ENCODE data around the gene CLN5.
A peak's percentile ranks its signal among the peaks of the same experiment; 100 is the strongest.

Gene CLN5

GRCh38 chr13:77026255-77026860 lies 34.5 kb downstream of the CLN5 start:
- Histone ChIP-seq H3K9me3 (ENCODE audit: low read length) (no peaks in the 10 kb centered on the region), H3K4me1 (ENCODE audit: insufficient read depth, low read length) (peaks cover 55% of the 10 kb centered on the region), H3K27me3 (ENCODE audit: control insufficient read depth in 1 of 2, insufficient read depth in 2 of 2, low read length in 2 of 2) (no peaks in the 10 kb centered on the region), H3K36me3 (ENCODE audit: insufficient read depth, low read length) (no peaks in the 10 kb centered on the region), H3K4me3 (ENCODE audit: low read depth in 1 of 2, low read length in 2 of 2) (peak overlapping the region; percentile 88 to 98), H3K9ac (ENCODE audit: low read length) (peak overlapping the region; percentile 74), H3K27ac (ENCODE audit: low read depth, low read length) (peak overlapping the region; percentile 95)

- no peaks in the 10 kb centered on the region for H3K36me3 ChIP-seq (ENCODE audit: insufficient read depth, low read length)
- H3K4me3 ChIP-seq (ENCODE audit: low read depth in 1 of 2, low read length in 2 of 2), result peak within 1 kb of the TSS; percentile 88 to 98
- H3K27me3 ChIP-seq (ENCODE audit: control insufficient read depth in 1 of 2, insufficient read depth in 2 of 2, low read length in 2 of 2), result no peaks in the 10 kb centered on the region
- peak within 1 kb of the TSS; percentile 95 for H3K27ac ChIP-seq (ENCODE audit: low read depth, low read length)
- H3K4me1 ChIP-seq (ENCODE audit: insufficient read depth, low read length), result peaks cover 48% of the 10 kb centered on the region
- no peaks in the 10 kb centered on the region for H3K9me3 ChIP-seq (ENCODE audit: low read length)
- H3K9ac ChIP-seq (ENCODE audit: low read length), result peak within 1 kb of the TSS; percentile 77
These were observed 35.2 kb downstream of the CLN5 start, which contains the start of gene FBXL3 for GRCh38 chr13:77026861-77027621. Gene FBXL3, minus strand, starts transcription at chr13:77027159. Its CDS starts 5,299 bp downstream, at chr13:77021860.

GRCh38 chr13:77028202-77028601 lies 36.3 kb downstream of the CLN5 start:
- Histone ChIP-seq H3K27me3 (ENCODE audit: control insufficient read depth in 1 of 2, insufficient read depth in 2 of 2, low read length in 2 of 2) (no peaks in the 10 kb centered on the region), H3K27ac (ENCODE audit: low read depth, low read length) (no peak overlapping the region), H3K4me1 (ENCODE audit: insufficient read depth, low read length) (peaks cover 37% of the 10 kb centered on the region), H3K36me3 (ENCODE audit: insufficient read depth, low read length) (no peaks in the 10 kb centered on the region), H3K9ac (ENCODE audit: low read length) (no peak overlapping the region), H3K4me3 (ENCODE audit: low read depth in 1 of 2, low read length in 2 of 2) (no peak overlapping the region), H3K9me3 (ENCODE audit: low read length) (no peaks in the 10 kb centered on the region)

GRCh38 chr13:77029436-77029835 lies 37.6 kb downstream of the CLN5 start:
- H3K27me3 ChIP-seq (ENCODE audit: control insufficient read depth in 1 of 2, insufficient read depth in 2 of 2, low read length in 2 of 2), result no peaks in the 10 kb centered on the region

GRCh38 chr13:77031656-77032243 lies 39.9 kb downstream of the CLN5 start:
- peaks cover 11% of the 10 kb centered on the region for H3K4me1 ChIP-seq (ENCODE audit: insufficient read depth, low read length)

More at GRCh38 chr13:77029436-77029835, 37.6 kb downstream of the CLN5 start:
- Histone ChIP-seq H3K9me3 (ENCODE audit: low read length) (no peaks in the 10 kb centered on the region), H3K4me1 (ENCODE audit: insufficient read depth, low read length) (peaks cover 25% of the 10 kb centered on the region), H3K4me3 (ENCODE audit: low read depth in 1 of 2, low read length in 2 of 2) (no peak overlapping the region), H3K27ac (ENCODE audit: low read depth, low read length) (no peak overlapping the region), H3K9ac (ENCODE audit: low read length) (no peak overlapping the region), H3K36me3 (ENCODE audit: insufficient read depth, low read length) (no peaks in the 10 kb centered on the region)

GRCh38 chr13:77033717-77034302 lies 41.9 kb downstream of the CLN5 start:
- H3K27me3 ChIP-seq (ENCODE audit: control insufficient read depth in 1 of 2, insufficient read depth in 2 of 2, low read length in 2 of 2), result no peaks in the 10 kb centered on the region
- no peak overlapping the region for H3K9ac ChIP-seq (ENCODE audit: low read length)
- no peak overlapping the region for H3K27ac ChIP-seq (ENCODE audit: low read depth, low read length)
- H3K4me1 ChIP-seq (ENCODE audit: insufficient read depth, low read length), result no peaks in the 10 kb centered on the region
- H3K4me3 ChIP-seq (ENCODE audit: low read depth in 1 of 2, low read length in 2 of 2), result no peak overlapping the region
- H3K36me3 ChIP-seq (ENCODE audit: insufficient read depth, low read length), result no peaks in the 10 kb centered on the region
- no peaks in the 10 kb centered on the region for H3K9me3 ChIP-seq (ENCODE audit: low read length)

More at GRCh38 chr13:77031656-77032243, 39.9 kb downstream of the CLN5 start:
- Histone ChIP-seq H3K36me3 (ENCODE audit: insufficient read depth, low read length) (no peaks in the 10 kb centered on the region), H3K27ac (ENCODE audit: low read depth, low read length) (no peak overlapping the region), H3K27me3 (ENCODE audit: control insufficient read depth in 1 of 2, insufficient read depth in 2 of 2, low read length in 2 of 2) (no peaks in the 10 kb centered on the region), H3K4me3 (ENCODE audit: low read depth in 1 of 2, low read length in 2 of 2) (no peak overlapping the region), H3K9me3 (ENCODE audit: low read length) (no peaks in the 10 kb centered on the region), H3K9ac (ENCODE audit: low read length) (no peak overlapping the region)

GRCh38 chr13:77034881-77035280 lies 43.0 kb downstream of the CLN5 start:
- Histone ChIP-seq H3K9ac (ENCODE audit: low read length) (no peak overlapping the region), H3K27ac (ENCODE audit: low read depth, low read length) (no peak overlapping the region), H3K4me1 (ENCODE audit: insufficient read depth, low read length) (no peaks in the 10 kb centered on the region), H3K27me3 (ENCODE audit: control insufficient read depth in 1 of 2, insufficient read depth in 2 of 2, low read length in 2 of 2) (no peaks in the 10 kb centered on the region), H3K36me3 (ENCODE audit: insufficient read depth, low read length) (no peaks in the 10 kb centered on the region), H3K9me3 (ENCODE audit: low read length) (no peaks in the 10 kb centered on the region), H3K4me3 (ENCODE audit: low read depth in 1 of 2, low read length in 2 of 2) (no peak overlapping the region)

- H3K27ac ChIP-seq (ENCODE audit: low read depth, low read length), result no peak overlapping the region
- H3K4me3 ChIP-seq (ENCODE audit: low read depth in 1 of 2, low read length in 2 of 2), result no peak overlapping the region
These were observed 44.4 kb downstream of the CLN5 start for GRCh38 chr13:77036279-77036678.

GRCh38 chr13:77038907-77039480 lies 47.1 kb downstream of the CLN5 start:
- H3K27ac ChIP-seq (ENCODE audit: low read depth, low read length), result no peak overlapping the region
- peaks cover 11% of the 10 kb centered on the region for H3K4me1 ChIP-seq (ENCODE audit: insufficient read depth, low read length)
- no peaks in the 10 kb centered on the region for H3K9me3 ChIP-seq (ENCODE audit: low read length)

More at GRCh38 chr13:77036279-77036678, 44.4 kb downstream of the CLN5 start:
- Histone ChIP-seq H3K27me3 (ENCODE audit: control insufficient read depth in 1 of 2, insufficient read depth in 2 of 2, low read length in 2 of 2) (no peaks in the 10 kb centered on the region), H3K9me3 (ENCODE audit: low read length) (no peaks in the 10 kb centered on the region), H3K4me1 (ENCODE audit: insufficient read depth, low read length) (no peaks in the 10 kb centered on the region), H3K36me3 (ENCODE audit: insufficient read depth, low read length) (no peaks in the 10 kb centered on the region), H3K9ac (ENCODE audit: low read length) (no peak overlapping the region)

GRCh38 chr13:77040076-77040475 lies 48.2 kb downstream of the CLN5 start:
- no peak overlapping the region for H3K9ac ChIP-seq (ENCODE audit: low read length)
- H3K9me3 ChIP-seq (ENCODE audit: low read length), result no peaks in the 10 kb centered on the region
- H3K4me1 ChIP-seq (ENCODE audit: insufficient read depth, low read length), result peaks cover 11% of the 10 kb centered on the region
- no peaks in the 10 kb centered on the region for H3K27me3 ChIP-seq (ENCODE audit: control insufficient read depth in 1 of 2, insufficient read depth in 2 of 2, low read length in 2 of 2)
- peaks cover 3% of the 10 kb centered on the region for H3K36me3 ChIP-seq (ENCODE audit: insufficient read depth, low read length)
- no peak overlapping the region for H3K27ac ChIP-seq (ENCODE audit: low read depth, low read length)
- H3K4me3 ChIP-seq (ENCODE audit: low read depth in 1 of 2, low read length in 2 of 2), result no peak overlapping the region

More at GRCh38 chr13:77038907-77039480, 47.1 kb downstream of the CLN5 start:
- Histone ChIP-seq H3K9ac (ENCODE audit: low read length) (no peak overlapping the region), H3K27me3 (ENCODE audit: control insufficient read depth in 1 of 2, insufficient read depth in 2 of 2, low read length in 2 of 2) (no peaks in the 10 kb centered on the region), H3K4me3 (ENCODE audit: low read depth in 1 of 2, low read length in 2 of 2) (no peak overlapping the region), H3K36me3 (ENCODE audit: insufficient read depth, low read length) (no peaks in the 10 kb centered on the region)

- H3K27me3 ChIP-seq (ENCODE audit: control insufficient read depth in 1 of 2, insufficient read depth in 2 of 2, low read length in 2 of 2), result no peaks in the 10 kb centered on the region
- H3K27ac ChIP-seq (ENCODE audit: low read depth, low read length), result no peak overlapping the region
- H3K9me3 ChIP-seq (ENCODE audit: low read length), result no peaks in the 10 kb centered on the region
- peaks cover 11% of the 10 kb centered on the region for H3K4me1 ChIP-seq (ENCODE audit: insufficient read depth, low read length)
- H3K9ac ChIP-seq (ENCODE audit: low read length), result no peak overlapping the region
- H3K36me3 ChIP-seq (ENCODE audit: insufficient read depth, low read length), result peaks cover 5% of the 10 kb centered on the region
- no peak overlapping the region for H3K4me3 ChIP-seq (ENCODE audit: low read depth in 1 of 2, low read length in 2 of 2)
These were observed 49.0 kb downstream of the CLN5 start for GRCh38 chr13:77040835-77041234.

All from muscle layer of colon (tissue), 2 donors.